GM21390 (cell line): ENCODE data around the gene ESR1.
A peak's percentile ranks its signal among the peaks of the same experiment; 100 is the strongest.
"Not testable (repeated sequence)": the region's sequence is repeated elsewhere in the genome, so short reads cannot be mapped to it uniquely, and the experiment has no call there.

ENCODE experiments used
- ATAC-seq: cut with Tn5 transposase; IDR thresholded peaks from one replicate; pipeline ENCODE4 v1.9.1; 2021; ENCODE audit not compliant: unreplicated experiment

Gene ESR1

DNA sequence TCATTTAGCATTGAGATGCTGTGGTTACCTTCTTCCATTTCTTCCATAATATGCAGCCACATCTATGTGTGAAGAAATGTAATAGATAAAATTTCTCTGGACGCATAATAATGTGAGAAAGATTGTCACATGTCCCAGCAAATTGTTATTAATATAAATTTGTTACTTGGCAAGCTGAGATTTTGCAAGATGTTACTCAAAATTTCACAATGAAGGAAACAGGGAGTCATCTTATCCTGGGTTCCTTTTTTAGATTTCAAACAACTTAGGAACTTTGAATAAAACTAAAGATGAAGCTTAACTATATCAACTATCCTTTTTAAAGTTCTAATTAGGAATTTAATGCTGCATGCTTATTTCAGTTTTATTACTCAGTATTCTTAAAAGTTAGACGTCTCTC is 3.6 kb downstream of the ESR1 start:
- no peak for ATAC-seq

- no peak for ATAC-seq
Observed at GRCh38 chr6:151813858-151814257, 6.4 kb downstream of the ESR1 start.

- no peak for ATAC-seq
Observed at GRCh38 chr6:151814614-151815013, 7.1 kb downstream of the ESR1 start.

DNA sequence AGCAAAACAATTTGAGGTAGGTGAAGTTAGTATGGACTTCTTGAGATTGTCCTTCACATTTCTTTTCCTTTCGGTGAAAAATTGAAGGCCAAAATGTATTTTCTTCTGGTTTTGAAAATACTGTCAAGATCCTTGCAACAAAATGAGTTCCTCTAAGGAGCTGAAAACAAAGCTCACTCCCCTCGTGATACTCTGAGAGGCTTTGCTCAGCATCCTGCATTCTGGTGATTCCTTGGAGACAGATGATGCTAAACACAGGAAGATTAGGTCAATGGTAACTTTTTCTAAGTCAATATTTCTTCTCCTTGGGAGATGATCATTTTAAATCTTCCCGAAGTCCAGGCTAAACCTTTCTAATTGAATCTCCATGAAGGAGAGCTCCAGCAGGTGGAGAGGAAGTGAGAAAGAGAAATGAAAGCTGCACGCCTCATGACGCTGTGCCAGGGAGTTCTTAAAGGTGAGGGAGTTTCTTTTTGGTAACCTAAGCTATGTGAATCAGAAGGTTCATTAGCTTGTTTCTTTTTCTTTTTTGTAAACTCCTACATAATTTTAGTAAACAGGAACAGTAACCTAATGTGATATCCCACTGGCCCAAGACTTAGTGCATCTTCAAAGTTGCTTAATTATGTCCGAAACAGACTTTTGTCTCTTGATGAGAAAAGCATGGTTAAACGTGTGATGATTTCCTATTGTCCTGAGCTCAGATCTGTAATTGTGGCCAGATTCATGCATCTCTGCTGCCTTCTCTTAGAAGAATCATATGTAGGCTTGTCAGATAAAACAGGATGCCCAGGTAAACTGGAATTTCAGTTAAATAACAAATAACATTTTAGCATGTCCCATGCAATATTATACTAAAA is 15.0 kb downstream of the ESR1 start:
- peak; percentile 94 for ATAC-seq

- no peak for ATAC-seq
Observed at GRCh38 chr6:151826517-151827142, 19.1 kb downstream of the ESR1 start.

- ATAC-seq, result no peak
Observed at GRCh38 chr6:151832710-151833109, 25.2 kb downstream of the ESR1 start.

DNA sequence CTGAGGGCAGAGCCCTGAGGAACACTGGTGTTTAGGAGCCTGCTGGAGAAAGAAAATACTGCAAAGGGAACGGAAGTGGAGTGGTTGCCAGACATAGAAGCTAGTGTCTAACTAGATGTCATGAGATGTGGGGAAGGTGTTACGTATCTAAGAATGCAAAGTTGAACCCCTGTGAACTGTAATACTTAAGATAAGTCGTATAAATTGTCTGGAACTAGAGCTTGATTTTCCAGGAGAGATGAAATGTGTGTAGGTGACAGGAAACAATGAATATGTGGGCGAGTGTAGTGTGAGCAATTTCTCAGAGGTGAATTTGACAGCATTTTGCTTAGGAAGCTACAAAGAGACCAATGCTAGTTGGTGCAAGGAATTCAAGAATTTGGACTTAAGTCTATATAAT is 27.9 kb downstream of the ESR1 start:
- ATAC-seq, result no peak

DNA sequence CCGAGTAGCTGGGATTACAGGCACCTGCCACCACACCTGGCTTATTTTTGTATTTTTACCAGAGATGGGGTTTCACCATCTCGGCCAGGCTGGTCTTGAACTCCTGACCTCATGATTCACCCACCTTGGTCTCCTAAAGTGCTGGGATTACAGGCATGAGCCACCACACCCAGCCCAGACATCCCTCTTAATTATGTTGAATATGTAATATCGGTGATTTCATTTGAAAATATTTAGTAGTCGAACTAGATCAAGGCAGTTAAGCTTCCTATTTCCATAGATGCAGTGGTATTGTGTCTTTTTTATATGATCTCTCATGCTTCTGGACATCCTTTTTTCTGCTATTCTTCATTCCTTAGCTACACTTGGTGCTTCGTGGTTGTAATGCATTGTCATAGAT is 29.7 kb downstream of the ESR1 start:
- no peak for ATAC-seq

DNA sequence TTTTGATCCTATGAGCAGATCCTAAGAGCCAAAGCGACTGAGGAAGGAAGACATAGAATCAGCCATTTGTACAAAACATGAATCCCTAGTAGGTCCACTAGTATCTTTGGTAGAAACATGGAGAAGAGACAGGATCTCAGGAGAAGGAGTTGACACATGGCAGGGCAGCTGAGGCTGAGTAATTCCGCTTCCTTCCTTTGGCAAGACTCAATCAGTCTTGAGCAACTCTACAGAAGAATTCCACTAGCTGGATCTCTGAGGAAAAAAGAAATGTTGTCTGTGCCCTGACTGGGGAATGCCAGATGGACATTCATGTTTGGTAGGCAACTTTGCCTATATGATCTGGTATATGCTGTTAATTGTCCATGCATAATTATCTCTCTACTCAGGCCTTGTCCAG is 35.3 kb downstream of the ESR1 start:
- ATAC-seq, result no peak

GRCh38 chr6:151847064-151847463 is 39.6 kb downstream of the ESR1 start:
- no peak for ATAC-seq

GRCh38 chr6:151850479-151851003 is 43.1 kb downstream of the ESR1 start:
- ATAC-seq, result no peak

DNA sequence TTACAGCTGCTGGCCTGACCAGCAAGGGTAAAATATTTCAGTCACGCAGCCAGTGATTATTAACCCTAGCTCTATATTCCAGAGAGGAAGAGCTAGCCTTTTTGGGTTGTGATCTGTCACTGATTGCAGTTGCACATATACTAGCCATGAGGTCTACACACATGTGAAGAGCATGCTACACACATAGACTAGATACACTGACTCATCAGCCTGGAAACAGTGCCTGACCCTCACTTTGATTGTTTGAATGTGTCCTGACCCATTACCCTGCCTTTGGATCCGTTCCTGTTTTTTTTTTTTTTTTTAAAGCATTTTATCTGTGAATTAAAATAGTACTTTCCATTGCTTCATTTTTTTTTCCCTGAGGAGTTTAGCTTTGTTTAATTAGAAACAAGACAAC is 50.8 kb downstream of the ESR1 start:
- ATAC-seq, result no peak

DNA sequence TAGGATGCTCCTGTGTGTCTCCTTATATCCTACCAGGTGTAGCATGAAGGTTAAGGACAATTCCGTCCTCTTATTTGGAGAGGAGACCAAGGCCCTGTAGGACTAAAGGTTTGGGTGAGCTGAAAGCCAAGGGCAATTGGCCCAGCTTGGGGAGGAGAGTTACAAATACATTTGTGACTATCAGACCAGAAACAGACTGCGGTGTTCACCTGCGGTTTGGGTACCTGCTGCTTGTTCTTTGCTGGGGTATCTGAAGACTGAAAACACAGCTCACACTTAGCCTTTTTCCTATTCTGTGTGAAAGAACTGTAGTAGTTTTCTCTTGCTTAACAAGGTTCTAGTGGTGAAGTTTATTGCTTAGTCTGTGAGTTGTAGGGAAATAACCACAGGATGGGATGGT is 55.0 kb downstream of the ESR1 start:
- ATAC-seq, result no peak

DNA sequence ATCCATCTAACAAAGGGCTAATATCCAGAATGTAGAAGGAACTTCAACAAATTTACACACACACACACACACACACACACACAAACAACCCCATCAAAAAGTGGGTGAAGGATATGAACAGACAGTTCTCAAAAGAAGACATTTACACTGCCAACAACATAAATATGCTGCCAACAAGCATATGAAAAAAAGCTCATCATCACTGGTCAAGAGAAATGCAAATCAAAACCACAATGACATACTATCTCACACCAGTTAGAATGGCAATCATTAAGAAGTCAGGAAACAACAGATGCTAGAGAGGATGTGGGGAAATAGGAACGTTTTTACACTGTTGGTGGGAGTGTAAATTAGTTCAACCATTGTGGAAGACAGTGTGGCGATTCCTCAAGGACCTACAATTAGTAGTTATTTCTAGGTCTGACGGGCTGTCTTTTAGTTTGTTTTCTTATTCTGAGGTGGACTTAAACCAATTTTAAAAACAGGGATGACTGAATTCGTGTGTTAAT is 59.9 kb downstream of the ESR1 start:
- ATAC-seq, result not testable (repeated sequence)

DNA sequence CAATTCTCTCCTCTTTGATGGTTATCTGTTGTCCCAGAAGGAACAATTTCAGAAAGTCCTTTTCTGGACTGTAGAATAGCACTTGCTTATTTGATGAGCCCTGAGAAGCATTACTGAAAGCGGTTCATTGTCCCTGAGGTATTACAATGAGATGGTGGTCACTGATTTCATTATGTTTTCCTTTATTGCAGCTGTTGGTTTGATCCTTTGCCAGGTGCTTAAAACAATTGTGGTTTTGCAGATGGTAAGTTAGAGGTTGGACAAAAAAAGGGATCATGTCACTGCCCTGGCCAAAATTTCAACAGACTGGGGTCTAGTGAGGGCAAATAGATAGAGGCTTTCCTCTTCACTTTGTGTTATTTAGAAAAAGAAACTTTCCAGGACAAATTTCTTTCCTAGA is 61.9 kb downstream of the ESR1 start:
- no peak for ATAC-seq

- ATAC-seq, result no peak
Observed at GRCh38 chr6:151869787-151870186, 62.3 kb downstream of the ESR1 start.

- no peak for ATAC-seq
Observed at GRCh38 chr6:151870375-151870774, 62.9 kb downstream of the ESR1 start.

- no peak for ATAC-seq
Observed at GRCh38 chr6:151875524-151875923, 68.0 kb downstream of the ESR1 start.

DNA sequence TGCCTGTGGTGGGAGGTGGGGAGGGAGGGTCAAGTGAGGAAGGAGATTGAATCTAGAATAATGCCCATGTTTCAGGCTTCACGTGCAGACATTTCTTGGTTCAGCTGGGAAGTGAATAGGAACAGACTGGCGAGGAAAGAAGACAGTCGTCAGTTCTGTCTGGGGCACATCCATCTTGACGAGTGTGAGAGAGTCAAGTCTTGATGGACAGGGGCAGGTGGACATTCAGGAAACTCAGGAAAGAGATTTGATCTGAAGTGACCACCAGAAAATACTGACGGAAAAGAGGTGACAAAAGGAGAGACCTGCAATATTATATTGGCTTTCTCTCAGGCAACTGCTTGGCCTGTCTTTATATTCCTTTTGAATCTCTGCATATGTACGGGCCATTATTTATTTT is 68.6 kb downstream of the ESR1 start:
- no peak for ATAC-seq

- no peak for ATAC-seq
Observed at GRCh38 chr6:151877458-151877857, 70.0 kb downstream of the ESR1 start.

DNA sequence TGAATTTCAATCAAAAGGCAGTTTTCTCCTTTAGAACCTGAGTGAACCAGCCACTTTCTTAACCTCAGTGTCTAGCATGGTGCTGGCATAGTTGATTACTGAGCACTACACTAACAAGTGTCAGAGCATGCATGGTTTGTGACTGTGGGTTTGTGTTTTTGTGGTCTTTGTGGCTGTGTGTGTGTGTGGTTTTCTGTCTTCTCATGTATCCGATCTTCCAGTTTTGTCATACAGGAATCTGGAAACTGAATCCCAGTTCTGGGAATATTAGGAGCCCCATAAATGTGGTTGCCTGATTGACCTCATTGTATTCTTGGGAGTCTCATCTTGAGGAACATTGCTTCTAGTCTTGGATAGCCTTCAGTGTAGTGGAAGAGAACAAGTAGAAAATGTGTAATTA is 73.7 kb downstream of the ESR1 start:
- ATAC-seq, result no peak

GRCh38 chr6:151882206-151882605 is 74.7 kb downstream of the ESR1 start:
- ATAC-seq, result no peak
